Measurements from ENCODE around the gene VAT1.

DNA sequence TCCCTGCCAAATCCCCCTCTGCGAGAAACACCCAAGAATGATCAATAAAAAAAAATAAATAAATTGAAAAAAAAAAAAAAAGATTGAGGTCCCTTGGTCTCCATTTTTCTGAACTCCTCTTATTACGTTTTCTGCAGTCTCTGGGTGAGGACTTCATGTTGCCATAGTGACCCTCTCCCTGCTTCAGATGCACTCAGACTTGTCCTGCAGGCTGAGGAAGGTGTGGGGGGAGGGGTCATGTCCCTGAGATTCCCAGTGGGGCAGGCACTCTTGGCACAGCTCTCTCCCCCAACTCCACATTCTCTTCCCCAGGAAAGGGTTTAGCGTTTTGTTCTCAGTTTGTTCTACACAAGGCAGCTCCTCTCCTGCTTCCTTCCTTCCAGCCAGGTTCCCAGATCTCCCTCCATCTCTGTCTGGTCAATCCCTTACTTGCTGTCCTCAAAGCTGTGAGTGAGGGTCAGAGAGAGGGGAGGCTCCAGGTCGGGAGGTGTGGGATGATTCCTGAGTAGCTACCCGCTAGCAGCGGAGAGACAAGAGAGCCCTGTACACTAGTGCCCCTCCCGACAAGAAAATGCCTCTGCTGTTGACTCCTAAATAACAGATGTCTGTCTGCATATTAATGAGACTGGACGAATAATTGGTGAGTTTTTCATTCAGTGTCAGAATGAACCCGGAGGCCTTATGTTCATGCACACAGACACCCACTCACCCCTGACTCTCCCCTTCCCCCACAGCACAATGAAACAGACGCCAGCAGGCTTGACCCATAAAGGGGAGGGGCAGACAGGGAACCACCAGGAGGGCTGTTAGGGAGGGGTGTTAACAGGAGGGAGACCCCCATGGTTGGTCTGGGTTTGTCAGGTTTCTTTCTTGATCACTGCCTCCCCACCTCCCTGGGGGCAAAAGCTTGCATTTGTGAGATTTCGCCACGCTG, 12.0 kb upstream of the VAT1 start:
- TF ChIP-seq, protein P1, sequence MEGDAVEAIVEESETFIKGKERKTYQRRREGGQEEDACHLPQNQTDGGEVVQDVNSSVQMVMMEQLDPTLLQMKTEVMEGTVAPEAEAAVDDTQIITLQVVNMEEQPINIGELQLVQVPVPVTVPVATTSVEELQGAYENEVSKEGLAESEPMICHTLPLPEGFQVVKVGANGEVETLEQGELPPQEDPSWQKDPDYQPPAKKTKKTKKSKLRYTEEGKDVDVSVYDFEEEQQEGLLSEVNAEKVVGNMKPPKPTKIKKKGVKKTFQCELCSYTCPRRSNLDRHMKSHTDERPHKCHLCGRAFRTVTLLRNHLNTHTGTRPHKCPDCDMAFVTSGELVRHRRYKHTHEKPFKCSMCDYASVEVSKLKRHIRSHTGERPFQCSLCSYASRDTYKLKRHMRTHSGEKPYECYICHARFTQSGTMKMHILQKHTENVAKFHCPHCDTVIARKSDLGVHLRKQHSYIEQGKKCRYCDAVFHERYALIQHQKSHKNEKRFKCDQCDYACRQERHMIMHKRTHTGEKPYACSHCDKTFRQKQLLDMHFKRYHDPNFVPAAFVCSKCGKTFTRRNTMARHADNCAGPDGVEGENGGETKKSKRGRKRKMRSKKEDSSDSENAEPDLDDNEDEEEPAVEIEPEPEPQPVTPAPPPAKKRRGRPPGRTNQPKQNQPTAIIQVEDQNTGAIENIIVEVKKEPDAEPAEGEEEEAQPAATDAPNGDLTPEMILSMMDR (IDR thresholded peaks at IDR 0.05 in 8 of 11, conservative IDR thresholded peaks at IDR 0.05 in 3 of 11), result no peak
- TF ChIP-seq POLR2AphosphoS5 (IDR thresholded peaks at IDR 0.05), result no peak
